NCI-H1417 (cell line): Measurements from ENCODE around the gene L3MBTL4.

Experiments used
- DNase-seq, 3 experiments: peaks; one replicate each; lab custom pipeline; 2025; lab: John Stamatoyannopoulos, UW

L3MBTL4 gene

DNA sequence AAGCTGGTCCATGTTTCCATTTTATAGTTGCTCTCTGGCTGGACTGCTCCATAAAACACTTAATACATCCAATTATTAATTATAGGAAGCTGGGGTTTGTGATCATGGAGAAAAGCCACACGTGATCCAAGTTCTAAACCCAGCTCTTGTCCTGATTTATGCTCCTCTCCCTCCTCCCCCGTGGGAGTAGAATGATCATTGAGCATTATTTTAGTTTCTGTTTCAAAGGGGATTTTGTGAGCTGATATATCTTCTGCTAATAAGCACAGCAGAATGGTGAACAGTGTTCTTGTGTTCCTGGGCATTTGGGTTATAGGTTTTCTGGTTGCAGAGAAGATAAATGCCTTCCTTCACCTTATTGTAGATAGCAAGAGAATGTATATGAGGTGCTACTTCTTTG lies 383.7 kb downstream of the L3MBTL4 start:
- no peak for DNase-seq

DNA sequence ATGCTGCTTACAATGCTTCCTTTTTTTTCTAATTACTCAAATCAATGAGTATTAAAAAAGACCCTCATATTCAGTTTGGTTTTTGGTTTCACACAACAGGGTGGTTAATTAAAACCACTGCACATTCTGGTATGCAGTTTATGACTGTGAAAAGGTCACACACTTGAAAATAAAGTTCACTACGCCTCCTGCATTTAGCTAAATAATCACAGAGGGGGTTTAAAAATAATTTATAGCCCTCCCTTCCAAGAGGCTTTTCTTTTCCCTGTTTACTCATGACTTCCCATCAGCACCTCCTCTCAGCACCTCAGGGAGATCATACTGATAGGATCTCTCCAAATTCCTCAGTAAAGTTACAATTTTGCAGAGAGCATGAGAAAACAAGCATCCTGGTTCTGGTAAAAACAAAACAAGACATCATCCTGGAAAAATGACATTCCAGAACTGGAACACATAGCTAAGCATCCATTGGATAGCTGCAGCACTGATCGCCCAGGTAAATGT lies 389.9 kb downstream of the L3MBTL4 start:
- no peak for DNase-seq

DNA sequence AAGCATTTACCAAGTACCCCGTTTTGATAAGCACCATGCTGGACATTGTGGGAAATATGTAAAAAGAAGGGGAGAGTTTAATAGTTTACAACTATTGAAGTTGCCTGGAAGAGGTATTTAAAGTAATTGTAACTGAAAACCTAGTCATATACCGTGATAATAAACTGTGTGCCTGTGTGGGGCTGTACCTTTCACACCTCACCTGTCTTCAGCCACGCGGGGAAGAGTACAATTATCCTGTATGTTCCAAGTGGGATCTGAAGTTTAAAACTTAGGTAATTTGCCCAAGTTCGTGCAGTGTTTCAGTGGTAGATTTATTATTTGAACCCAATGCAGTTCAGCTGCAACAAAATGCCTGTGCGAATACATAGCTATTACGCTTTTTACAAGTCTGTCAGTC lies 391.2 kb downstream of the L3MBTL4 start:
- no peak for DNase-seq

DNA sequence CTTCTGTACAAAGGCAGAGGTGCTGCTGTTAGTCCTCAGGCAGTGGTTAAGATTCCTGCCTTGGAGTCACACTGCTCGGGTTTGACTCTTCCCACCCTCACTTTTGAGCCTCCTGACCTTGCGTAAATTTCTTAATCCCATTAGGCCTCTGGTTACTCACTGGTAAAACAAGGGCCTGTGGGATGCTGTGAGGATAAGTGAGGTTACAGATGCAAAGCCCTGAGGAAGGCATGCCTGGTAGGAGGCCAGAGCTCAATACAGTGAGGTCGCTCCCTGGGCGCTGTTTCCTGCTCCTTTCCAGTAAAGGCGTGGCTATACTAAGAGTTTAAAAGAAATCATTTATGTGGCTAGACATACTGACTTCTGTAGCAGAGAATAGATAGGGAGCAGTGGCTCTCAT lies 391.9 kb downstream of the L3MBTL4 start:
- DNase-seq, result no peak

DNA sequence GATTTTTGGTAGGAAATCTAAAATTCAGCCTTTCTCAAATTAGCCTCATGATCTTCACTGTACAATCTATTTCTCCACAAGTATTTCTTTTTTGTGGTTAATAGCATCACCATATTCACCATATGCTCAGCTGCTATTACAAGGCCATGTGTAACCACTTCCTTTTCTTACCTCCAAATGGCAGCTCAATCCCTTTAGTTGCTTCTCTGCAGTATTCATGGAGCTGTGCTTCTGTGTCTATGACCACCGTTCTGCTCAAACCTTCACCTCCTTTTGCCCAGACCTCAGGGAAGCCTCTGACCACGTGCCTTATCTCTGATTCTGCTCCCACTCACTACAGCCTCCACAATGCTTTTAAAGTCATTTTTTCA lies 392.7 kb downstream of the L3MBTL4 start:
- DNase-seq, result no peak

DNA sequence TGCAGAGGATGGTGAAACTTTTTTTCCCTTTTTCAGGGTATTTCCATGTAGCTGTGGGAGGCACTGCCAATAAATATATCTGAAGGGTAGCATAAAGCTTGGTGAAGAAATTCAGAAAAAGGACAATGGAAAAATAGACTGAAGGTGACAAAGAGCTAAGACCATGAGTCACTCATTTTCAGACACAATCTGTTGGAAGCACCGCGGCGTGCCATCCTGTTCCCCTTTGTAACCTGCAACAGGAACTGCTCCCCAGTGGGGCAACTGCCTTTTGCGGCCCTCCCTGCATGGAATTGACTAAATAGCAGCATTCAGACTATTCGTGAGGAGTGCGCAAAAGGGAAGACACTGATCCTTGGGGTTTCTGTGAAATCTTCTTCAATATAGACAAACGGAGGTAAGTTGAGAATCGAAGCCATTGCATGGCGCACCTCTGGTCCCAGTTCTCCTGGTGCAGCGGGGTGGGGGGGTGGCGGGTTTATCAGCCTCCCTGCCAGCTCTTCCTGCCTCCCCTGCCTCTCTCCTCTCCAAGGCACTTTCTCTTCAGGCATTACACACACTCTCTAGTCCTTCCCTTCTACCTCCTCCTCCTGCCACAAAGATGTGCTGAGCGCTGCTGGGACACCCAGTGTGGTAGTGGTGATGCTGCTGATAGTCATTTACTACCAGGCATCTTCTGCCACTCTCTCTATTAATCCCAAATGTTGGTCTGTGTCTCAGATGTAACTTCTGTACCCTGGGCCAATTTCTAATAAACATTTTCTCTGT lies 393.2 kb downstream of the L3MBTL4 start:
- DNase-seq, result no peak

DNA sequence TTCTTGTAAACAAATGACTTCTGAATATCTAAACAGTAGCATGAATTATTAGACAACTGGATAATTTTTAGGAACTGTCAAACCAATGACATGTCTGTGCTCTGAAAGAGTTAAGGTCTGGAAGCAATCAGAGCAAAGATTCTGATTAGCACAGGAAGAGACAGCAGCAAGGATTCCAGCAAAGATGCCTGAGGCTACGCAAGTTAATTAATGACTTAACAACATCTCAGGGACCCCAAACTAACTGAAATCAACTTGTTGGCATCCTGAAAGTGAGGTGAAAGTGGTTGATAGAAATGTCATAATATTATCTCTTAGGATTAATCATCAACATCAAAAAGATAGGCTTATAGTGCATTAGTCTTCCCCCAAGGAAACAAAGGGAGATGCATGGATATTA lies 396.0 kb downstream of the L3MBTL4 start:
- DNase-seq, result no peak

DNA sequence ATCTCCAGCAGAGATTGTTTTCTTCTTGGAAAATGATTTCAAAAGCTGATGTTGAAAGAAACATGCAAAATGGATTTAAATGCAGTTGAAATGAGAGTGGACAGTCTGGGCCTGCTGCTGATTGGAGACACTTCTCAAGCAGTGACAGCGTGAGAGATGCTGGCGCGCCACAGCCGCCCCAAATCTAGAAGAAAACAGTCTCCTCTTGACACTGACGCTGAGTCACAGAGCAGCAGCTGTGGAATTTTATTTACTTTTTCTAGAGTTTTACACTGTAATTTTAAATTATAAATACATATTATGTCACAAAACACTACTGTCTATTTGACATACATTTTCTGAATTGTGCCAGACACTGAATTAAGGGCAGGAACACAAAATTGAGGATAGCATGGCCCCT lies 397.5 kb downstream of the L3MBTL4 start:
- no peak for DNase-seq

DNA sequence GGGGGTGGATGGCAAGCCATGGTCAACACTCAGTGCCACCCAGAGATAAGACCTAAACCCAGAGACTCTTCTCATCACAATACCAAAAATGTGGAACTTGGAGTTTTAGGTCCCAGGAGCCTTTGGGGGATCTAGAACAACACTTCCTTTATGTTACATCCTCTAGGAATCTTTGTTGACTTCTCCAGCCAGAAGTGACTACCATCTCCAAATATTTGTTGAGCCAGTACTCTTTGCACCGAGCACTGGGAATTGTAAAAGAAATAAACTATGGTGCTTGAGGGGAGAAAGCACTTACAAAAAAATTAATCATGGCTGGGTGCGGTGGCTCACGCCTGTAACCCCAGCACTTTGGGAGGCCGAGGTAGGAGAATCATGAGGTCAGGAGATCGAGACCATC lies 399.3 kb downstream of the L3MBTL4 start:
- no peak for DNase-seq

DNA sequence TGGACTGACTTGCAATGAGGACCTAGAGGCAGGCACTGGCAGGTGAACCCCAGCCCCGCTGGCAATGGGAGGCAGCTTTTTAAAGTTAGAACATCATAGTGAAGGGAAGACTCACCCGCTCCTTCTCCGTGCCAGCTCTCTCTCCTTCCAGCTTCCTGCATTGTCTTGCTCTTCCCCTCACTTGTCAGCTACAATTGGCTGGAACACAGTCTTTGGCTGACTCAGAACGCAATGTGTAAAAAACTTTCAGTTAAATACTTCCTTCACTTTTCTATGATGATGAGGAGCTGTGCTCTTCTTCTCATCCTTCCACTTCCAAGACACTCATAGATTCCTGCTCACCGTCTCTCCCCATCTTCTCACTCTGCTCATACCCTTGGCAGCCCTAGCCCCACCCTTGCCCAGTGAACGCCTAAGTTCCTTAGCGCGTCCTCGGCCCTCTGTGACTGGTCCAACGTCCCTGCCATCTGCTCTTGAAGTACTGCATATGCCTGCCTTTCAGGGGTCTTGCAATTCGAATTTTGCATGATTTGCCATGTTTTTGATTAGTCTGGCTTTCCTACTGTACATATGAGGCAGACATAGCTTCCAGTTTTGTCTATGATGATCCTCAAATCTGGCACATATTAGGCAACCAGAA lies 401.4 kb downstream of the L3MBTL4 start:
- DNase-seq, result no peak

DNA sequence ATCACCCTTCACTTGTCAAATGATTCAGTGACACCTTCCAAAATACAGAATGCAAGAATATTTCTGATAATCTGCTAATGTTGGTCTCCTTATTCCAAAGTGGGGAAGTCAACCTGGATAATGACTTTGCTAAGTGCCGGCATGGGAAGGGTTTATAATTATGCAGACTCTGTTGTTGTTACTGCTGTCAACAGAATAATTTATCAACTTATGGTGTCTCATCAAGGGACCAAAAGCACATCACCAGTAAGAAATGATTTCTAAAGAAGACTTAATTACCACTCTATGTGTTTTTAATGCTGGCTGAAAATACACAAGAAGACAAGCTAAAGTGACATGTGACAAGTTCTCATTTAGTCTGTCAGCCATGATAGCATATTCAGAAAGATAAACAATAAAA lies 403.8 kb downstream of the L3MBTL4 start:
- DNase-seq, result no peak

DNA sequence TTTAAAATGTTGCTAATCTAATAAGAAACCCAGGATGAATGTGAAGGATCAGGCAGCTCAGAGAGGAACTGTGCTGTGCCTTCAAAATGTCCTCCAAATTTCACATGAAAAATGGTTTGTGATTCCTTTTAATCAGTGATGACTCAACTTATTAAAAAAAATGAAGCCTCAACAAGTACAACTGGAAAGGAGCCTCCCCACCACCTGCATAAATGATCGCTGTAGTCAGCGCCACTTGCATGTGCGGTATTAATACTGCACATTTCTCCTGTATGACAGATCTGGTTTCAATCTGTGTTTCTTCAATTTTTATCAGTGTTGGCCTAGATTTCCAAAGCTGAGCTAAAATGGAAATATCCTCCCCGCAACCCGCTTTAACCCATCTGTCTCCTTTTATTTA lies 404.4 kb downstream of the L3MBTL4 start:
- no peak for DNase-seq

DNA sequence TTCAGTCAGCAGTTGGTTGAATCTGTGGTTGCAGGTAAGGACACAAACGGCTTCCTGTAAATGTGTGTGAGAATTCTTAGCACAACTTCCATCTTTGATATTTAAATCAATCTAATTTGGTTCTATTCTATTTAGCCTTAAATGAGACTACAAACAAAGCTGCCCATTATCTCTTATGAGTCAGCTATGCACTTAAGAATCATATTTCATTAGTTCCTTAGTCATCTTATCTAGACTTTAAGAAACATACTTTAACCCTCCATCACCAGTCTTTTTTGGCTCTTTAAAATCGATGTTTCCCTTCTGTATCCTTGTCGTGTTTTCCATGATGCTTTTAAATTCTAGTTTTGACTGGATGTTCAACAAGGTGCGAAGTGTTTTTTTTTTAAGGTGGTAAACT lies 405.0 kb downstream of the L3MBTL4 start:
- DNase-seq, result no peak

DNA sequence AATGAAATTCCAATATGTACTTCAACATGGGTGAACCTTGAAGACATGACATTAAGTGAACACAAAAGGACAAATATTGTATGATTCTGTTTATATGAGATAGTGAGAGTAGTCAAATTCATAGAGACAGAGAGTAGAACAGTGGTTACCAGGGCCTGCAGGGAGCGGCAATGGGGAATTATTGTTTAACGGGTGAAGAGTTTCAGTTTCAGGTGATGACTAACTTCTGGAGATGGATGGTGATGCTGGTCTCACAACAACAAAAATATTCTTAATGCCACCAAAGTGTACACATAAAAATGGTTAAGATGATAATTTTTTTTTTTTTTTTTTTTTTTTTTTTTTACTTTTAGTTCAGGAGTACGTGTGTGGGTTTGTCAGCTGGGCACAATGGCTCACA lies 410.0 kb downstream of the L3MBTL4 start:
- DNase-seq, result no peak

DNA sequence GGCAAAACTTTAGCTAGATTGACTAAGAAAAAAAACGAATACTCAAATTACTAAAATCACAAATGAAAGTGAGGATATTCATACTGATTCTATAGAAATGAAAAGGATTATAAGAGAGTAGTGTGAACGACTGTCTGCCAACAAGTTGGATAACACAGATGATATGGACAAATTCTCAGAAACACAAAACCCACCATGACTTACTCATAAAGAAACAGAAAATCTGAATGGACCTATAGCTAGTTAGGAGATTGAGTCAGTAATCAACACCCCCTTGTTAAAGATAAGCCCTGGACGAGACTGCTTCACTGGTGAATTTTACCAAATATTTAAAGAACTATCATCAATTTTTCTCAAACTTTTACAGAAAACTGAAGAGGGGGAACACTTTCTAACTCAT lies 410.6 kb downstream of the L3MBTL4 start:
- DNase-seq, result no peak

DNA sequence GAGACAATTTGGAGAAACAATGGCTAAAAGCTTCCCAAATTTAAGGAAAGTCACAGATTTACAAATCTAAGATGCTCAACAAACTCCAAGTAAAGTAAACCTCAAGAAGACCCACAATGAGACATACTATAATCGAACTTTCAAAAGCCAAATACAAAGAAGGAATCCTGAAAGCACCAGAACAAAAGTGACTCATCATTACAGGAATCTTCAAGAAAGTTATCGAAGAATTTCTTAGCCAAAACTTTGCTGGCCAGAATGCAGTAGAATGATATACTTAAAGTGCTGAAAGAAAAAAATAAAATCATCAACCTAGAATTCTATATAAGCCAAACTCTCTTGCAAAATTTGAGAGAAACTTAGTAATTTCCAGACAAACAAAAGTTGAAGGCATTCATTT lies 412.8 kb downstream of the L3MBTL4 start:
- no peak for DNase-seq

DNA sequence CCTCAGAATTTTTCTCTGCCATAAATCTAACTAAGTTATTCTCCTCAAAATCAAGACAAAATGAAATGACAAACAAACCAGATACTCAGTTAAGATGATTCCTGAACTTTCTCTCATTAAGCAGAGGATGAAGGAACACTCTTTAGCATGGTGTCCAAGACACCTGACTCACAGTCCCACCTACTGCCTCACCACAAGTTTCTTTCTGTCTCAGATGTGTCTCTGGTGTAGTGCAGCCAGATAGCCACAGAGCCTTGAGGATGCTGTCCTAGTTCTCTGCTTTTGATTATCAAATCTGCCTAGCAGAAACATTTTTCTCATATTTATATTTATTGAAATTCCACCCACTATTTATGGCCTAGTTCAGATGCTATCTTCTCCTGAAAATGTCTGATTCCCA lies 415.8 kb downstream of the L3MBTL4 start:
- DNase-seq, result no peak

DNA sequence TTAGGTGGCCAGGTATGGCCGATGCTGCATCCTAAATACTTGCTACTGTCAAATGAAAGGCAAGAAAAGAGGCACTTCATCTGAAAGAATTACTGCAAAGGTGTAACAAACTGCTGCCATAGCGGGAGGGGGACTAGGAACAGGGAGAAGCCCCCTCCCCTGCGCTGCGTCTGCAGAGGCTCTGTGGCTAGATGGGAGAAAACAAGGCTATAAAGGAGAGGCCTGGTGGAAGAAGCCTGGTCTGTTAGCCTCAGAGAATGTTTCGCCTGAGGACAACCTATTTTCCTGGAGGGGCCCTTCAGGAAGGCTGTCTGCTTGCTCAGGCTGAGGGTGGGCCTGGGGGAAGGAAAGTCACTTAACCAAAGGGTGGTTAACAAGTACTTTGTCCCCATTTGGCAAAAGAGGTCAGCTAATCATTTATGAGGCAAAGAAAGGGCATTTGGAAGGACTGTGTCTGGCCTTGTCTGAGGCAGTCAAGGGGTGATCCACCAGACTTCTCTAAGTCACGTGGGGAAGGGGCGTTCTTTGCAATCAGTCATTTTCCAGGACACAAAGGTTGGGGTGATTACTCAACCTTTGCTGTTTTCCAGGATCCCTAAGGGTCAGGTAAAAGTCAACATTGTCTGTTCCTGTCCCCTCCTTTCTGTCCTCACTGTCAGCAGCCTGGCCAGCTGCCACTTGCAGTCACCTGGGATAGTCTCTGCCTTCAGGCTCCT lies 416.4 kb downstream of the L3MBTL4 start:
- DNase-seq, result no peak

DNA sequence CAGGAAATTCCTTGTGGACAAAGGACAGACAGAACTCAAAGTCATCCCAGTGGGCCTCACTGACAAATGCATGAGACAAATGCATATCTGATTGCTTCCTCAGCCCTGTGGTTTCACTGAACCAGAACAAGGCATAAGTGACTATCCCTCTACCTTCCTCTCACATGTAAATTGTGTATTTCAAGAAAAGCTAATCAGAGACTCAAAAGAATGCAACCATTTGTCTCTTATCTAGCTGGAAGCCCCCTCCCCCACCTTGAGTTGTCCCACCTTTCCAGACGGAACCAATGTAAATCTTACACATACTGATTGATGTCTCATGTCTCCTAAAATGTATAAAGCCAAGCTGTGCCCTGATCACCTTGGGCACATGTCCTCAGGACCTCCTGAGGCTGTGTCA lies 417.4 kb downstream of the L3MBTL4 start:
- DNase-seq, result no peak

DNA sequence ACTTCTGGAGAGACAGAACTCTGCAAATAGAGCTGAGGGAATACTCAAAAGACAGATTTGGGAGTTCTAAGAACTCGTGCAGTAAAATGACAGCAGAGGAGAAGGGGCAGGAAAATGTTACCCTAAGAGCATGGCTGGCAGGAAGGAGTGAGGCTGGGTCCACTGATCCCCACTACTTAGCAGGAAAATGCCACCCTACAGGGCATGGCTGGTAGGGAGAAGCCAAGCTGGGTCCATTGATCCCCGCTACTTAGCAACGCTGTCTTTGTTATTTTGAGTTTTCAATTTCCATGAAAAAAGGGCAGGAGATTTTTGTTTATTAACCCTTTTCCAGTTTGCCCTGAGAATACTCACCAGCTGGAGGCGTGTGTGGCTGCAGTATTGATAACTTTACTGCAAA lies 419.1 kb downstream of the L3MBTL4 start:
- no peak for DNase-seq

DNA sequence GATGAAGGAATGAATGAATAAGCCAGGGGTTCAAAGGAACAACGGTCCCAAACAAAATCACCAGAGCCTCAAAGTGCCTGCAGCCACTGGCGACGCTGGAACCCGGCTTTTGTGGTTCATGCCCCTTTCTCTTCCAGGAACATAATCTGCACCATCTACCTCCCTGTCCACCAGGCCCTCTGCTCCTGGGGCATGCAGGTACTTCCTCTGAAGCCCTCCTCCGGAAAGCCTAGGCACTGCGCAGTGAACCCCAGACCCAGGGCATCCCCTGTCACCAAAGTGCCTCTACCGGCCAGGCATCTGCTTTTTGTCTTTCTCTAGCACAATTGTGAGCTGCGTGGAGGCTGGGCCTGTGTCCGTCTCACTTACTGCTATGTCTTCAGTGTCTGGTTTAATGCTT lies 420.8 kb downstream of the L3MBTL4 start:
- no peak for DNase-seq

DNA sequence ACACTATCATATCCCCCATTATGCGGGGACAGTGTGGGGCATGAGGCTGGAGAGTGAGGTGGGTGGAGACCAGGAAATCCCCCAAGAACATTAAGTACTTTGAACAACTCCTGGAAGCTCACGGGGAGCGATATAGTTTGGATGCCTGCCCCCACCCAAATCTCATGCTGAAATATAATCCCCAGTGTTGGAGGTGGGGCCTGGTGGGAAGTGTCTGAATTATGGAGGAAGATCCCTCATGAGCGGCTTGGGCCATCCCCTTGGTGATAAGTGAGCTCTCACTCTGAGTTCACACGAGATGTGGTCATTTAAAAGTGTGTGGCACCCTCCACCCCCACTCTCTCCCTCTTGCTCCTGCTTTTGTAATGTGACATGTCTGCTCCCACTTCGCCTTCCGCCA lies 422.3 kb downstream of the L3MBTL4 start:
- no peak for DNase-seq

DNA sequence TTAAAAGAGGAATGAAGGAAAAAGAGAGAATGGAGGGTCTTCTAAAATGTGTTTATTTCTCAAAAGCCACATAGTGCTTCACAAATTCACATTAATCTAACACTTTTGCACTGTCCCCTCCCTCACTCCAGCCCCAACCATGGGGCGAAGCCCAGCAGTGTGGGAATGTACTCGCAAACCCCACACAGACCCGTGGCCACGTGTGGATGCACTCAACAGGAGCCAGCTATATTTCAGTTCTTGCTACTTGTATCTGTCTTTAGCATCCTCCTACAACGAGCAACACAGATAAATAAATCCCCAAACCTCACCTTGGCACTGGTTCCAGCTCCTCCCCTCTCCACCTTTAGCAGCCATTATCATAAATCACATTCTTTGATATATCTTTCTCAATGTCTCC lies 427.5 kb downstream of the L3MBTL4 start:
- no peak for DNase-seq
